Measurements from ENCODE around the gene TGIF2.
"Not testable (repeated sequence)": the region's sequence is repeated elsewhere in the genome, so short reads cannot be mapped to it uniquely, and the experiment has no call there.

Gene TGIF2

GRCh38 chr20:36607586-36608387 lies 34.4 kb downstream of the TGIF2 start:
- H3K4me3 ChIP-seq (replicated peaks; ENCODE audit: low read depth, low read length) = peak overlapping the region; percentile 95
- no peak for DNase-seq (ENCODE audit: low read depth)
- TF ChIP-seq CTCF (IDR thresholded peaks at IDR 0.05; ENCODE audit: low read length, missing control alignments) = no peak

- not testable (repeated sequence) for DNase-seq (ENCODE audit: low read depth)
These were observed 35.0 kb downstream of the TGIF2 start for GRCh38 chr20:36608388-36608728.

GRCh38 chr20:36611625-36612024 lies 38.2 kb downstream of the TGIF2 start:
- no peak for DNase-seq (ENCODE audit: low read depth)
- no peak overlapping the region for H3K4me3 ChIP-seq (replicated peaks; ENCODE audit: low read depth, low read length)
- no peak for TF ChIP-seq CTCF (IDR thresholded peaks at IDR 0.05; ENCODE audit: low read length, missing control alignments)

More at GRCh38 chr20:36608388-36608728, 35.0 kb downstream of the TGIF2 start:
- H3K4me3 ChIP-seq (replicated peaks; ENCODE audit: low read depth, low read length) = not testable (repeated sequence)

- DNase-seq (ENCODE audit: low read depth) = no peak
- no peak for TF ChIP-seq CTCF (IDR thresholded peaks at IDR 0.05; ENCODE audit: low read length, missing control alignments)
- H3K4me3 ChIP-seq (replicated peaks; ENCODE audit: low read depth, low read length) = no peak overlapping the region
These were observed 40.6 kb downstream of the TGIF2 start for GRCh38 chr20:36613974-36614373.

GRCh38 chr20:36614781-36615557 lies 41.6 kb downstream of the TGIF2 start:
- no peak for TF ChIP-seq CTCF (IDR thresholded peaks at IDR 0.05; ENCODE audit: low read length, missing control alignments)
- H3K4me3 ChIP-seq (replicated peaks; ENCODE audit: low read depth, low read length) = no peak overlapping the region
- no peak for DNase-seq (ENCODE audit: low read depth)

GRCh38 chr20:36620917-36621316 lies 47.5 kb downstream of the TGIF2 start:
- no peak for TF ChIP-seq CTCF (IDR thresholded peaks at IDR 0.05; ENCODE audit: low read length, missing control alignments)
- no peak for DNase-seq (ENCODE audit: low read depth)
- H3K4me3 ChIP-seq (replicated peaks; ENCODE audit: low read depth, low read length) = no peak overlapping the region

GRCh38 chr20:36623444-36623843 lies 50.0 kb downstream of the TGIF2 start:
- H3K4me3 ChIP-seq (replicated peaks; ENCODE audit: low read depth, low read length) = no peak overlapping the region
- TF ChIP-seq CTCF (IDR thresholded peaks at IDR 0.05; ENCODE audit: low read length, missing control alignments) = no peak
- no peak for DNase-seq (ENCODE audit: low read depth)
